Transverse colon (tissue), 4 donors: ENCODE data around the gene CELSR1. TPM values are rescaled to one million over a fixed set of nuclear protein-coding genes. Genes with fewer than 3 reads are reported as not detected.
A peak's percentile ranks its signal among the peaks of the same experiment; 100 is the strongest.

Experiments
- DNase-seq: peaks from one replicate; pipeline ENCODE4 v3.0.0-alpha.2; 2019
- H3K27ac ChIP-seq, 4 donors: fragments of 200-600 bp; sonication (generic); 2 replicates each; pipeline ENCODE4 v1.5.1; 2016 to 2018; ENCODE audit warnings: inconsistent platforms in 4 of 4
- H3K27me3 ChIP-seq: fragments of 200-600 bp; sonication (generic); 2 replicates; pipeline ENCODE4 v1.5.1; 2017; ENCODE audit warnings: inconsistent platforms
- H3K36me3 ChIP-seq, 4 donors: fragments of 200-600 bp; sonication (generic); 2 replicates each; pipeline ENCODE4 v1.5.1; 2017 to 2019; ENCODE audit warnings: inconsistent platforms in 4 of 4
- H3K4me1 ChIP-seq, 4 donors: fragments of 200-600 bp; sonication (generic); 2 replicates each; pipeline ENCODE4 v1.5.1; 2017 to 2020; ENCODE audit warnings: inconsistent platforms in 4 of 4
- H3K4me3 ChIP-seq, 4 donors: fragments of 200-600 bp; sonication (generic); 1 replicate in 1 of 4; 2 replicates in 3 of 4; pipeline versions ENCODE4 v1.5.1 to v1.6.1; 2017 to 2019; ENCODE audit warnings: inconsistent platforms in 4 of 4
- H3K9me3 ChIP-seq, 2 donors: fragments of 200-600 bp; sonication (generic); 2 replicates each; pipeline ENCODE4 v1.5.1; 2017 to 2019; ENCODE audit warnings: inconsistent platforms in 2 of 2
- EP300 ChIP-seq: sonication (generic); formaldehyde crosslinking; IDR thresholded peaks from one replicate; pipeline ENCODE4 v1.6.1; 2017; ENCODE audit warnings: antibody characterized with exemption, low read depth
- POLR2A ChIP-seq: fragments of 450-650 bp; IDR thresholded peaks from one replicate; pipeline ENCODE4 v1.6.1; 2016; ENCODE audit warnings: antibody characterized with exemption, mild to moderate bottlenecking, moderate library complexity
- POLR2AphosphoS5 ChIP-seq, 3 donors: sonication (generic); formaldehyde crosslinking; IDR thresholded peaks; one replicate each; pipeline ENCODE4 v1.6.1; 2016; ENCODE audit warnings: antibody characterized with exemption in 3 of 3
- WGBS, 2 donors: methylation state at CpG; one replicate each; pipeline ENCODE4 v1.1.5; 2018; ENCODE audit warnings: low coverage in 1 of 2; 5-methylcytosine and 5-hydroxymethylcytosine counted together
- in situ Hi-C, 4 donors: fragments of 200-750 bp; cut with MboI; loops; one replicate each; pipeline versions ENCODE4 v1.15.0 to v1.15.1; 2017; ENCODE audit warnings: low sequenced_read_pairs in 3 of 4, low pct_ligation_motif_present in 1 of 4, low pct_unique_long_range_greater_than_20kb in 1 of 4
- intact Hi-C: fragments of 100-400 bp; cut with DNase I; formaldehyde crosslinking; loops from one replicate; pipeline ENCODE4 v1.15.1; 2023; ENCODE audit warnings: low total_unique reads
- total RNA-seq, 4 donors: library from RNA; depleted of rRNA; stranded (reverse); fragments of >200 nt; gene quantifications; one replicate each; pipeline ENCODE4 v1.1.0, GENCODE V29; 2016
- TF ChIP-seq, protein P1 (sequence below), 5 experiments: fragments of 200-600 bp in 3 of 5; fragments of 450-650 bp in 2 of 5; sonication (generic) in 3 of 5; IDR thresholded peaks; 1 replicate in 2 of 5; 2 replicates in 3 of 5; pipeline ENCODE4 v1.5.1; 2016 to 2017; ENCODE audit warnings: antibody characterized with exemption in 5 of 5, inconsistent platforms in 3 of 5, mild to moderate bottlenecking in 2 of 5, moderate library complexity in 1 of 5

The CELSR1 gene
- total RNA-seq, 4 donors from 2014 or later: 0.96 to 2.5 (median 1.4) TPM

DNA sequence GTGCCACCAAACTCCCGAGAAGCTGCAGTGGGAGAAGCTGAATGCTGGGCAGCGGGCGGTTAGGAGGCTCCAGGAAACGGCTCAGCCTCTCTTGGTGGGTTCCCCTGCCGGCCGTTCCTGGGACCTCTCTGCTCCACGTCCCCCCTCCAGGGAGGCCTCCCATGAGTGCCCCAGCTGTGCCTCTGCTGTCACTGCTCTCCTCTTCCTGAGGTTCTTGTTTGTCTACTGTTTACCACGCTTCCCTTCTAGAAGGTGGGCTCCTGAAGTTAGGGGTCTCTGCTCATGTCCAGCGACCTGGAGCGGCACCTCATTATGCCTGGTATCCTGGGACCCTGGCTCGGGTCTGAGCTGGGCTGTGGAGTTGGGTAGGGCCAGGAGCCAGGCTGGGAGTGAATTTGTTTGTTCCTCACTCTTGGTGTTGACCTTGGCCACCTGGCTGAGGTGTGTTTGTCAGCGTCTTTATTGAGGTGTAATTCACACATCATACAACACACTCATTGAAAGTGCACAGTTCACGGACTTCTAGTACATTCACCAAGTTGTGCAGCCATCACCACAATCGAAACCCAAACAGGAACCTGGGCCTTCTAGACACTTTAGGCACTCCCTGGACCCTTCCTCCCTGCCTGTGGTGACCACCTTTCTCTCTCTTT is 45.0 kb upstream of the CELSR1 start:
- TF ChIP-seq POLR2A (peak; percentile 67), EP300 (no peak), POLR2AphosphoS5 (IDR thresholded peaks at IDR 0.05) (peak; percentile 14 to 81 (median 52))
- TF ChIP-seq, protein P1, sequence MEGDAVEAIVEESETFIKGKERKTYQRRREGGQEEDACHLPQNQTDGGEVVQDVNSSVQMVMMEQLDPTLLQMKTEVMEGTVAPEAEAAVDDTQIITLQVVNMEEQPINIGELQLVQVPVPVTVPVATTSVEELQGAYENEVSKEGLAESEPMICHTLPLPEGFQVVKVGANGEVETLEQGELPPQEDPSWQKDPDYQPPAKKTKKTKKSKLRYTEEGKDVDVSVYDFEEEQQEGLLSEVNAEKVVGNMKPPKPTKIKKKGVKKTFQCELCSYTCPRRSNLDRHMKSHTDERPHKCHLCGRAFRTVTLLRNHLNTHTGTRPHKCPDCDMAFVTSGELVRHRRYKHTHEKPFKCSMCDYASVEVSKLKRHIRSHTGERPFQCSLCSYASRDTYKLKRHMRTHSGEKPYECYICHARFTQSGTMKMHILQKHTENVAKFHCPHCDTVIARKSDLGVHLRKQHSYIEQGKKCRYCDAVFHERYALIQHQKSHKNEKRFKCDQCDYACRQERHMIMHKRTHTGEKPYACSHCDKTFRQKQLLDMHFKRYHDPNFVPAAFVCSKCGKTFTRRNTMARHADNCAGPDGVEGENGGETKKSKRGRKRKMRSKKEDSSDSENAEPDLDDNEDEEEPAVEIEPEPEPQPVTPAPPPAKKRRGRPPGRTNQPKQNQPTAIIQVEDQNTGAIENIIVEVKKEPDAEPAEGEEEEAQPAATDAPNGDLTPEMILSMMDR (IDR thresholded peaks at IDR 0.05): peak in 1 of 5 experiments; percentile 35
- Histone ChIP-seq H3K4me3 (no peak overlapping the region), H3K27ac (peak overlapping the region; percentile 82 to 91 (median 89)), H3K4me1 (peaks cover 55 to 96% (median 90%) of the 10 kb centered on the region in 4 donors), H3K27me3 (no peaks in the 10 kb centered on the region), H3K36me3 (no peaks in the 10 kb centered on the region), H3K9me3 (no peaks in the 10 kb centered on the region)
- intact Hi-C loops: loop anchor here (5.0 kb wide), 1 partner anchor 855 kb away; no protein-coding TSS in a partner anchor
- in situ Hi-C loops: no loop called here
- DNase-seq: peak; percentile 81
- WGBS, 2 donors: 57% methylated on average over 14 of the region's 14 CpGs; no CpG with 5 or more reads in 1 of the 2 donors

- Histone ChIP-seq H3K4me3 (no peak overlapping the region), H3K4me1 (peaks cover 49 to 89% (median 83%) of the 10 kb centered on the region in 4 donors)
- WGBS, 2 donors: 65% methylated on average over 14 of the region's 14 CpGs; no CpG with 5 or more reads in 1 of the 2 donors
Measured at GRCh38 chr22:46581538-46582244, 44.3 kb upstream of the CELSR1 start.

GRCh38 chr22:46580940-46581537 is 43.6 kb upstream of the CELSR1 start:
- 60 to 63% methylated on average over 1 to 13 of the region's 13 CpGs for WGBS, 2 donors
- no peak overlapping the region for H3K4me3 ChIP-seq
- H3K4me1 ChIP-seq: peaks cover 46 to 87% (median 81%) of the 10 kb centered on the region in 4 donors
- H3K36me3 ChIP-seq: no peaks in the 10 kb centered on the region
- no peaks in the 10 kb centered on the region for H3K9me3 ChIP-seq
- intact Hi-C loops: loop anchor here (5.0 kb wide), 1 partner anchor 856 kb away; no protein-coding TSS in a partner anchor
- H3K27ac ChIP-seq: peak overlapping the region; percentile 82 to 91 (median 89)
- no peak for DNase-seq
- in situ Hi-C loops: no loop called here
- TF ChIP-seq EP300 (no peak), POLR2AphosphoS5 (IDR thresholded peaks at IDR 0.05) (no peak), POLR2A (no peak)
- TF ChIP-seq, protein P1 (IDR thresholded peaks at IDR 0.05): no peak
- no peaks in the 10 kb centered on the region for H3K27me3 ChIP-seq

More at GRCh38 chr22:46581538-46582244, 44.3 kb upstream of the CELSR1 start:
- Histone ChIP-seq H3K27me3 (no peaks in the 10 kb centered on the region), H3K36me3 (no peaks in the 10 kb centered on the region), H3K27ac (peak overlapping the region; percentile 82 to 91 (median 89)), H3K9me3 (no peaks in the 10 kb centered on the region)
- in situ Hi-C loops: no loop called here
- DNase-seq: peak; percentile 59
- intact Hi-C loops: loop anchor here (5.0 kb wide), 1 partner anchor 856 kb away; no protein-coding TSS in a partner anchor
- no peak for TF ChIP-seq POLR2AphosphoS5 (IDR thresholded peaks at IDR 0.05)
- no peak for TF ChIP-seq EP300
- TF ChIP-seq, protein P1 (IDR thresholded peaks at IDR 0.05): no peak
- TF ChIP-seq POLR2A: no peak
